IPS DF 4.7 (cell line): Measurements from ENCODE around the gene WNT6.

Experiments used
- DNase-seq: peaks from one replicate; pipeline ENCODE4 v3.0.0-alpha.2; 2013; ENCODE audit warnings: low spot score; ENCODE audit errors: extremely low read depth

Gene WNT6

DNA sequence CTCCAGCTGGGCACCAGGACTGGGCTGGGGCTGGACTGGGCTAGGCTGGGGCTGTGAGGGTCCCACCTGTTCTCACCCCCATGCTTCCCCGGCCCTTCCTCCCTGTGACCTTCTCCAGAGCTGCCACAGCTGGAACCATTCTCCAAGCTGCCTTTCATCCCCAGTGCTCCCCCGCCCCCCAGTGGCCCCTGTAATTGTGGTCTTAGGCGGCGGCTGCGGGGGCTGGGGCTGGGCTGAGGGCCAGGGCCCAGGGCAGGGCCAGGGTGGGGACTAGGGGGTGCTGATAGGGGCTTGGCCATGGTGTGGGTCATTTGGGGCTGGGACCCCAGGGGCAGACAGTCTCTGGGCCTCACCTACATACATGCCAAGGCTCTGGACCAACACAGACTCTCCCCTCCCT lies 18.3 kb downstream of the WNT6 start:
- no peak for DNase-seq

DNA sequence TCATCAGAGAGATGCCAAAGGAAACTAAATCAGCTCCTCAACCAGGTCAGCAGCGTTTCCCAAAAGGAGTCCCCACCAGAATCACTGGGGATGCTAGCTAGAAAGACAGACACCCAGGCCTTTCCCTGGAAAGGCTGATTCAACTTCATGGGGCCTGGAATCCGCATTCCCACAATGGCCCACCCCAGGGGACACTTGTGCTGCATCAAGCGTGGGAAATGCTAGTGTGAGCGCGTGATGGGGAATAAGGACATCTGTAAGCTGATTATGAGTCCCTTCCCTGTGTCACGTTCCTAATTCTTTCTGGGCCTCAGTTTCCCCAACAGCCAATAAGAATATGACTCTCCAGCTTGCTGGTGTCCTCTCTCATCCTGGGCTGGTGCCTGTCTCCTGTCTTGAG lies 18.9 kb downstream of the WNT6 start:
- no peak for DNase-seq

- DNase-seq: no peak
These were observed 19.5 kb downstream of the WNT6 start for GRCh38 chr2:218878926-218879761.

GRCh38 chr2:218879776-218880101 lies 20.1 kb downstream of the WNT6 start:
- no peak for DNase-seq

DNA sequence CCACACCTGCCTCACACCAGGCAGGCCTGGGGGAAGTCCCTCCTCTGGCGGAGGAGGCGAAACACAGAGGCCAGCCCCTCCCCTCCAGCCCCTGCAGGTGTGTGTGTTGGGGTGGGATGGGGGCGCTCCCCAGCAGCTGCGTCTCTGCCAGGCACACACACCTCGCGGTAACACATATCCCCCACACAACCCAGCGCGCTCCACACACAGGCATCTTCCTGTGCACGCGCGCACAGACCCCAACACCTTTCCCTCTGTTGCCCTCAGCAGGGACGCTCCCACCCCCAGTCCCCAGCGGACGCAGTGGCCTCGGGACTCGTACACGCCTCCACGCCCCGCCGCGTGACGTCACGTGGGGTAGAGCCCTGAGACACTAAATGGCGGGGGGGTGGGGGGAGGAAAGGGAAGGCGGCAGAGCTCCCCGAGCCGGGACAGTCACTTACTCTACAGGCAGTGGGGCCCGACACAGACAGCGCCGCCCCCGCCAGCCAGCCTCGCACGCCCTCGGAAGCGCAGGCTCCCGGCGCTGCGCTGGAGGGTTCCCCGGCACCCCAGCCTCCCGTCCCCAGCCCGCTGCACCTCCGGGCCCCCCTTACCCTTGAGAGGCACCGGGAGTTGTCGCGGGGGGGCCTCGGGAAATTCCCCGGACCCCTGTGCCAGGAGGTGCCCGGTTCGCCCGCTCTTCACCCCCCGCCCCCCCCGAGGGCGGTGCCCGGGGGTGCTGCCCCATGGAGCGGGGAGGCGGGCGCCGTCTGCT lies 20.7 kb downstream of the WNT6 start, which contains the start of gene WNT10A:
Gene WNT10A (plus strand): TSS at position 751 of the 757 bp plus-strand sequence. CDS start 144 bp downstream, outside the sequence.
- no peak for DNase-seq

GRCh38 chr2:218880859-218881594 lies 21.4 kb downstream of the WNT6 start:
- DNase-seq: no peak

DNA sequence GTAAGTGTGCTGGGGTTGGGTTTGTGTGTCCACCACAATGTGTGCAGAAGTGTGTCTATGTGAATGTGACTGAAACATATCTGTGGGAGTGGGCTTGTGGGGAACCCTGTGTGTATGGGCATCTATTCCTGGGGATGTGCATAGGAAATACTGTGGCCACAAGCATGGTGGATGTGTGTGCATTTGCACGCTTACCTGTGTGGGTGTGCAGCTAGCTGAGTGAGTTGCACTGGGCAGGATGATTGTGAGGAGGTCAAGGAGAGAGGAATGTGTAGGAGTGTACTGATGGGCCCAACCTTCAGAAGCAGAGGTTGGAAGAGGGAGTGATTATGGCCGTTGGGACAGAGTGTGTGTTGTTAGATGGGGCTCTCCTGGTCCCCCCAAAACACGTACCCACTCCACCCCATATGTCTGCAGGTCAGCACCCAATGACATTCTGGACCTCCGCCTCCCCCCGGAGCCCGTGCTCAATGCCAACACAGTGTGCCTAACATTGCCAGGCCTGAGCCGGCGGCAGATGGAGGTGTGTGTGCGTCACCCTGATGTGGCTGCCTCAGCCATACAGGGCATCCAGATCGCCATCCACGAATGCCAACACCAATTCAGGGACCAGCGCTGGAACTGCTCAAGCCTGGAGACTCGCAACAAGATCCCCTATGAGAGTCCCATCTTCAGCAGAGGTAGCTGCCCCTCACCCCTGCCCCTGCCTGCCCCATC lies 22.3 kb downstream of the WNT6 start:
- no peak for DNase-seq

DNA sequence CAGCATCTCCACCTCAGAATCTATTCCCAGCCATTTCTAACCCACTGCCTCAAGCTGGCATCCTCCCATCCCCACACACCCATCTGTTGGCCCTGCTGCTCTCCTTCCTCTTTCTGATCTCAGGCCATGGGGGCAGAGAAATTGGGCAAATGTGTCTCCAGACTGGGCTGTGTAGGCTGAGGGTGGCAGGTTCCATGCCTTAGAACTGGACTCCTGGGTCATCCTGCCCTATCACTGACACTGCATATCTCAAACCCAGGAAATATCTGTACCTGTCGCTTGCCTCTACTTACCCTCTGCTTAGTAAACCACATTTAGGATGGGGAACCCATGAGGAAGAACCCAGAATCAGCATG lies 22.8 kb downstream of the WNT6 start:
- DNase-seq: no peak

DNA sequence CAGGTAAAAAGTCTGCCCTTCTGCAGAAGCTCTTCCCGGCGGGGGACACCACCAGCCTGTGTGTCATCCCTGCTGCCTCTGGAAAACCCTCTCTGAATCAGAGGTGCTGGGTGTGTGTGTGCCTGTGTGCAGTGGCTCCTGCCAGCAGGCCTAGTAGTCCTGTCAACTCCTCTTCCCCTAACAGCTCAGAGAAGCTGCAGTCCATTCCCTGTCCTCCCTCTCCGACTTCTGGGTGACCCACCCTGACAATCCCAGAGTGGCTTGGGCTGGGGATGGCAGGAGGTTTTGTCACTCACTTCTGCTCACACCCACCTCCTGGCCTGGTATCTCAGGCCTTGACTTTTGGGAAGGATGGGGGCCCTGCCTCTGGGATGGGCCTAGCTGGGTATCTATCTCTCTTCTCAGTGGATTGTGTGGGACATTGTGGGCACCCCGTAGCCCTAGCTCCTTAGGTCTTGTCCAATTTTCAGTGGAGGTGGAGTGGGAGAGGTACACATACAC lies 23.3 kb downstream of the WNT6 start:
- DNase-seq: no peak

DNA sequence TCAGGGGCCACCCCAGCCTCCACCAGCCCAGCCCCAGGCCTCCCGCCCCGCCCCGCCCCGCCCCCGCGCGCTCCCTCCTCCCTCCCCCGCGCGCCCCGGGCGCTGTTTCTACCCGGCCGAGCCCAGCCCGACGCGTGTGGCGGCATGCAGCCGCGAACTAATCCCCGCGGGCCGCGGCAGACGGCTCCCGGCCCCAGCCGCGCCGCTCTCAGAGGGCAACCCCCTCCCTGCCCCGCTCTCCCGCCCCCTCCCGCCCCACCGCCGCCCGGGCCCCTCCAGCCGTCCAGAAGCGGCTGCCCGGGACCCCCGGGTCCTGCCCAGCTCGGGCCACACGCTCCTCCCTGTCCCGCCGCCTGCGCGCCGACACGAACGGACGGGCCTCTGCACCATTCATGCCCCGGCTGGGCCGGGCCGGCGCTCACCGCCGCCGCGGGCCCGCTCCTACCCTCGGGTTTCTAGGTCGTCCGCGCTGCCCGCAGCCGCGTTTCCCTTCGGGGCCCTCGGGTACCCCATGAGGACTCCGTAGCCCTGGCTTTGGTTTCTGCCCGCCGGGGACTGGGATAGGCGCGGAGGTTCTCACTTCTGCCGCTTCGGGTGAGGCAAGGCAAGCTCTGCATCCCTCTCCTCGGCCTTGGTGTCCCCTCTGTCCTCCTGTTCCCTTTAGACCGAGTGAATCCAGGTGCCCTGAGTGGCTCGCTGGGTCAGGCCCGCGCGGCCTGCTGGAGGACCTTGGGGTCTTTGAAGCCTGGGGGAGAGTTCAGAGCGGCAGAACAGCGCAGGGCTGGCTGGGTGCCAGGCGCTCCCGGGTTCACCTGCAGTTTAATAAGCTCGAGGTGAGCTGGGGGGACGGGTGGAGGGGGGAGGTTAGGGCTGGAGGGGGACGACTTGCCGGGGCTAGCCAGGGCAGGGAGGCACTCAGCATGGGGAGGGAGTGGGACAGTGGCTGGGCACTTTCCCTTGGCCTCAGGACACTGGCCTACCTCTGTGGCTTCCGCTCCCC lies 24.2 kb downstream of the WNT6 start:
- no peak for DNase-seq

DNA sequence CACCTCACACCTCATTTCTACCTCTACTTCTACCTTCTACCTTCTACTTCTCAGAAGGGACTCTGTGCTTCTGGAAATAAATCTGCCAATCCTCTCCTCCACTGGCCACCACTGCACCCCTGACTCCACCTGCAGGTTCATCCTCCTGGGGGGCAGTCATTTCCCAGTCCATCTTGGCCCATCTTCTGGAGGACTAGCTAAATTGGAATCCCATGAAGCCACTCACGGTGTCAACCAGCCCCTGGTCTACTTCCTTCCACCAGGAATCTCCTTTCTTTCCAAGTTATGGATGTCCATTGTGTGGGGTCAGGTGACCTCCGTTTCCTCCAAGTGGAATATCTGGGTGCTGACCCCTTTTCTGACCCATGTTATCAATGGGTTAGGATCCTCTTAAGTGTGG lies 24.9 kb downstream of the WNT6 start:
- DNase-seq: no peak

DNA sequence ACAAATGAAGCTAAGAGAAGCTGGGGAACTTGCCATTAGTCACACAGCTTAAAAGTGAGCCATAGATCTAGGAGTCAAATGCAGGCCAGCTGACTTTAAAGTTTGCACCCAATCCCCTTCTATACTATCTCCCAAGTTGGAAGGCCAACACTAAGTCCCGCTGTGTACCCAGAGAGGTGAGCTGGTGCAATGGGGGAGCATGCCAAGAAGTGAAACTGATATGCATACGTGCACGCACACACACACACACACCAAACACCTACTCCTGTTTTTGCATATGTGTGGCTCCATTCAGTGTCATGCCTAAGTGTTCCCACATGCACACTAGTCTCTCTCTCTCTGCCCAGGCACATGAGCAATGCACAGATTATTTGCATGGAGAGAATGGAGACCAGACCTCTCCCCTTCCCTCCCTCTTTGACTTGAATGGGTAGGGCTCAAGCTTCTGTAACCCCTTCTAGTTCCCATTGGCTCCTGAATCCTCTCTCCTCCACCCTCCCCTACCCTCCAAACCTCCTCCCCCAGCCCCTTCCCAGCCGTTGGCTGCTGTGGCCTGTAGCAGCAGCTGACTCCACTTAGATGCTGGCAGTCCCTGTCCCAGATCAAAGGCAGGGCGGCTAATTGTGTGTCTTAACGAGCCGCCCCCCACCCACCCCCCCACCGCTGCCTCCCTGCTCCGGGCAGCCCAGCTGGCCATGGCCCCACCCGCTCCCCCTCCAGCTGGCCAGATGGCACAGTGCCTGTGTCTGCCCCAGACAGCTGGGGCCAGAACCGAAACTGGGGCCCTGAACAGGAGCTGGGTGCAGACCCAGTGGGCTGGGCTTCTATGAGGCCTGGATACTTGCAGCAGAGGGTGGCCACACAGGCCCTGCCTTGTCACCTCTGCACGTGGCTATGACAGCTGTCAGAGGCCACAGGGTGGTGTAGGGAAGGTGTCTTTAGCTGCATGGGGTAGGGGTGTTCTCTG lies 26.7 kb downstream of the WNT6 start:
- no peak for DNase-seq

GRCh38 chr2:218887079-218887478 lies 27.5 kb downstream of the WNT6 start:
- DNase-seq: no peak

DNA sequence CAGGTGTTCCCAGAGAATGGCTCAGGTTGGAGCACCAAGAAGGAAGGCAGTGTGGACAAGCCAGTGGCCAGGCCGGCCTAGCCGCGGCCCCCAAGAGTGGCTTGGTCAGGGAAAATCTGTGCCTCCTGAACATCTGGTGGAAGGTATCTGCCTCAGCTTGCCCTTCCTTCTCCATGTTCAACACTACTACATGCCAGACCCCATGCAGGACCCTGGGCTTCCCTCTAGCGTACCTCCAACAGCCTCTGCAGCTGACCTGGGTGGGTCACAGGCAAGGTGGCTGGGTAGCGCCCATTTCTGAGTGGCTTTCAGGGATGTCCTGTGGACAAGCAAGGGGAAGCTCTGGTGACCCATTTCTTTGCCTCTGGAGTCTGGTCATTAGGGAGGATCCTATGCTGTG lies 28.7 kb downstream of the WNT6 start:
- DNase-seq: no peak

GRCh38 chr2:218889937-218890336 lies 30.3 kb downstream of the WNT6 start:
- DNase-seq: no peak

- DNase-seq: no peak
These were observed 30.8 kb downstream of the WNT6 start for GRCh38 chr2:218890369-218890768.

GRCh38 chr2:218891275-218892135 lies 31.9 kb downstream of the WNT6 start:
- no peak for DNase-seq
